DOHH2 (cell line): Measurements from ENCODE around the gene CALML6.

ENCODE experiments used
- H3F3A ChIP-seq: fragments of 200-600 bp; sonication (generic), shearing (Covaris generic); 2 replicates; pipeline ENCODE4 v1.6.0; 2016; ENCODE audit warnings: antibody characterized with exemption, mild to moderate bottlenecking; ENCODE audit not compliant: control insufficient read depth, insufficient read depth
- H3K27ac ChIP-seq: fragments of 200-600 bp; sonication (generic); 2 replicates; pipeline ENCODE4 v1.5.1; 2014; ENCODE audit warnings: low read depth, mild to moderate bottlenecking, low read length, moderate library complexity
- H3K27me3 ChIP-seq: fragments of 200-600 bp; sonication (generic); 2 replicates; pipeline ENCODE4 v1.6.1; 2014; ENCODE audit warnings: mild to moderate bottlenecking, low read length, mixed read lengths; ENCODE audit not compliant: control insufficient read depth
- H3K36me3 ChIP-seq: fragments of 200-600 bp; sonication (generic); 2 replicates; pipeline ENCODE4 v1.6.1; 2014; ENCODE audit warnings: mild to moderate bottlenecking, low read length, moderate library complexity, mixed read lengths; ENCODE audit not compliant: control insufficient read depth
- H3K4me1 ChIP-seq: fragments of 200-600 bp; sonication (generic); 2 replicates; pipeline ENCODE4 v1.6.1; 2014; ENCODE audit warnings: mild to moderate bottlenecking, low read length, mixed read lengths; ENCODE audit not compliant: control insufficient read depth
- H3K4me2 ChIP-seq: fragments of 200-600 bp; sonication (generic); 2 replicates; pipeline ENCODE4 v1.6.0; 2014; ENCODE audit warnings: mild to moderate bottlenecking, low read length, moderate library complexity
- H3K4me3 ChIP-seq: fragments of 200-600 bp; sonication (generic); 2 replicates; pipeline ENCODE4 v1.5.1; 2014; ENCODE audit warnings: mild to moderate bottlenecking, low read length, mixed read lengths
- H3K79me2 ChIP-seq: fragments of 200-600 bp; sonication (generic); 2 replicates; pipeline ENCODE4 v1.6.1; 2014; ENCODE audit warnings: mild to moderate bottlenecking, low read length, mixed read lengths; ENCODE audit not compliant: control insufficient read depth
- H3K9me2 ChIP-seq: fragments of 200-600 bp; sonication (generic); replicated peaks from 2 replicates; pipeline ENCODE4 v1.6.1; 2014; ENCODE audit warnings: mild to moderate bottlenecking, low read length, mixed read lengths; ENCODE audit not compliant: control insufficient read depth
- H3K9me3 ChIP-seq: fragments of 200-600 bp; sonication (generic); 2 replicates; pipeline ENCODE4 v1.6.1; 2014; ENCODE audit warnings: antibody characterized with exemption, low read length, mixed read lengths; ENCODE audit not compliant: control insufficient read depth, insufficient read depth
- H4K20me1 ChIP-seq: fragments of 200-600 bp; sonication (generic); 2 replicates; pipeline ENCODE4 v1.6.0; 2014; ENCODE audit warnings: low read depth, mild to moderate bottlenecking, antibody characterized with exemption, low read length, moderate library complexity; ENCODE audit not compliant: control insufficient read depth, insufficient read depth
- CTCF ChIP-seq: fragments of 200-600 bp; sonication (generic); IDR thresholded peaks from one replicate; pipeline ENCODE4 v1.5.1; 2014; ENCODE audit warnings: antibody characterized with exemption, mild to moderate bottlenecking, low read depth, low read length; ENCODE audit not compliant: poor library complexity, severe bottlenecking
- EZH2phosphoT487 ChIP-seq: fragments of 200-600 bp; sonication (generic); IDR thresholded peaks from 2 replicates; pipeline ENCODE4 v1.6.1; 2017; ENCODE audit warnings: borderline replicate concordance, mild to moderate bottlenecking, antibody characterized with exemption, low read length, moderate library complexity, mixed read lengths

The CALML6 gene

GRCh38 chr1:1938276-1938573, 23.2 kb downstream of the CALML6 start:
- Histone ChIP-seq H3F3A (no peaks in the 10 kb centered on the region), H3K4me3 (no peak overlapping the region), H3K4me1 (no peaks in the 10 kb centered on the region; the same call in 1 of the 2 replicates), H3K79me2 (no peaks in the 10 kb centered on the region), H3K9me3 (peaks cover 9% of the 10 kb centered on the region; the same call in 1 of the 2 replicates), H3K27me3 (no peaks in the 10 kb centered on the region), H4K20me1 (no peaks in the 10 kb centered on the region), H3K36me3 (no peaks in the 10 kb centered on the region), H3K9me2 (no peaks in the 10 kb centered on the region), H3K27ac (no peak overlapping the region), H3K4me2 (no peak overlapping the region)
- TF ChIP-seq CTCF (no peak), EZH2phosphoT487 (no peak)

GRCh38 chr1:1938613-1939295, 23.7 kb downstream of the CALML6 start:
- H3K4me3 ChIP-seq = no peak overlapping the region
- no peak overlapping the region for H3K4me2 ChIP-seq
- TF ChIP-seq CTCF (no peak), EZH2phosphoT487 (no peak)
- H4K20me1 ChIP-seq = no peaks in the 10 kb centered on the region
- H3K4me1 ChIP-seq = no peaks in the 10 kb centered on the region; the same call in 1 of the 2 replicates
- no peaks in the 10 kb centered on the region for H3K36me3 ChIP-seq
- no peak overlapping the region for H3K27ac ChIP-seq
- H3K9me3 ChIP-seq = peaks cover 9% of the 10 kb centered on the region; the same call in 1 of the 2 replicates
- no peaks in the 10 kb centered on the region for H3K79me2 ChIP-seq
- H3K9me2 ChIP-seq = no peaks in the 10 kb centered on the region
- H3K27me3 ChIP-seq = no peaks in the 10 kb centered on the region
- H3F3A ChIP-seq = no peaks in the 10 kb centered on the region

DNA sequence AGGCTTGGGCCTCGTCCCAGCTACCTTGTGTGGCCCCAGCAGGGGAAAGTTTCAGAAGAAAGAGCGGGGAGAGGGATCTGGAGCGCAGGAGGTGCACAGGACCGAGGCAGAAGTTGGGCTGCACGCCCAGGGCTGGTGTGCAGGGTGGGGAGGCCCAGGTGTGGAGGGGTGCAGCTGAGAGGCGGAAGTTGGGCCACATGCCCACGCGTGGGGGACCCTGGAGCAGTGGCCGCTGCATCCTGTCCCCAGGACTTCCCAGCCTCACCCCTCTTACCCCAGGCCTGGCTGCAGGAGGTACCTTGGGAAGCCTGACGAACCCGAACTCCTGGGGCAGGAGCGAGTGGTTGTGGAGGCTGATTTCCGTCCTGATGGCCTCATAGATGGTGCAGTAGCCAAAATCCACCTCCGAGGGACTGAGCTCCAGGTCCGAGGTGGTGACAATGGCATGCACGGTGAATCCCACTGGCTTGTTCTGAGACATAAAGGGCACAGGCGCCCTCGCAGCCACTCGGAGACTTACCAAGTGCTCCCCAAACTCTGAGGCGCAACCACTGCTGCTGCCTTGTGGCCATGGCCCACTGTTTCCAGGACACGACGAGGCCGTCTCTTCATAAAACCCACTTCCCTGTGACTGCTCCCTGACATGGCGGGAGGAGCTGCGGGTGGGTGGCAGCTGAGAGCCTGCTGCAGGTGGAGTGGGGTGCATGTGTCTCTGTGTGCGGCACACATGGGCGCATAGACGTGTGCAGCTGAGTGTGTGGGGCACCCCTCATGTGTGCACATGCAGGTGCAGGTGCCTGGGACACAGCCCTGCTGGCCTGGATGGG, 24.4 kb downstream of the CALML6 start:
- Histone ChIP-seq H3K79me2 (no peaks in the 10 kb centered on the region), H3K27ac (no peak overlapping the region), H3K9me3 (peaks cover 2% of the 10 kb centered on the region; the same call in 1 of the 2 replicates), H3K36me3 (no peaks in the 10 kb centered on the region), H3K4me3 (no peak overlapping the region), H3F3A (no peaks in the 10 kb centered on the region), H3K9me2 (no peaks in the 10 kb centered on the region), H3K27me3 (peaks cover 3% of the 10 kb centered on the region; the same call in 1 of the 2 replicates), H4K20me1 (no peaks in the 10 kb centered on the region), H3K4me2 (no peak overlapping the region), H3K4me1 (peaks cover 4% of the 10 kb centered on the region; the same call in 1 of the 2 replicates)
- TF ChIP-seq CTCF (no peak), EZH2phosphoT487 (no peak)
